T-helper 9 cell (primary cell): Measurements from ENCODE around the gene SLC51A.

ENCODE experiments used
- DNase-seq: peaks from one replicate; pipeline ENCODE4 v3.0.0-alpha.2; 2020

The SLC51A gene

GRCh38 chr3:196217307-196218154 lies 1.2 kb downstream of the SLC51A start:
- DNase-seq: no peak

DNA sequence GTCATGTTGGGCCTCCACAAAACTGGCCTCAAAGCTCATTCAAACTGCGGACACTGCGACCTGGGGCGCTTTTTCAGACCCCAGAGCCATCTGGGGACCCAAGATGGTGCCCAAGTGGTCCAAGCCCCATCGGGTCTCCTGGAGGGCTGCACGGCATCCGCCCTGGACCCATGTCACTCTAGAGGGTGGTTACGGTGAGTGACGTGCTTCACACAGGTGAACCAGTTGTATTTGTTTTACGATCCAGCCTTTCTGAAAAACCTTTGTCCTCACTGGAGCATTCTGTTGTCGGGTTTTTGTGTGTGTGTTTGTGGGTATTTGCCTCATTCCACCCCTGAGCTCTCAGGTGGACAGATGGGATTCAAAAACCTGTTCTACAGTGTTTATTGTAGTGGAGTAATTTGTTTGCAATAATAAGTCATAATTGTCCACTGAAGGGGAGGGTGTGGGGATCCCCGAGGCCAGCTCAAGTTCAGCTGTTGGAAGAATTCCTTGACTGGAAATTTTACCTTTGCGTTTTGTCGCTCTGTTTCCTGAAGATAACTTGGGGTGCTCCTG lies 1.9 kb downstream of the SLC51A start:
- no peak for DNase-seq

DNA sequence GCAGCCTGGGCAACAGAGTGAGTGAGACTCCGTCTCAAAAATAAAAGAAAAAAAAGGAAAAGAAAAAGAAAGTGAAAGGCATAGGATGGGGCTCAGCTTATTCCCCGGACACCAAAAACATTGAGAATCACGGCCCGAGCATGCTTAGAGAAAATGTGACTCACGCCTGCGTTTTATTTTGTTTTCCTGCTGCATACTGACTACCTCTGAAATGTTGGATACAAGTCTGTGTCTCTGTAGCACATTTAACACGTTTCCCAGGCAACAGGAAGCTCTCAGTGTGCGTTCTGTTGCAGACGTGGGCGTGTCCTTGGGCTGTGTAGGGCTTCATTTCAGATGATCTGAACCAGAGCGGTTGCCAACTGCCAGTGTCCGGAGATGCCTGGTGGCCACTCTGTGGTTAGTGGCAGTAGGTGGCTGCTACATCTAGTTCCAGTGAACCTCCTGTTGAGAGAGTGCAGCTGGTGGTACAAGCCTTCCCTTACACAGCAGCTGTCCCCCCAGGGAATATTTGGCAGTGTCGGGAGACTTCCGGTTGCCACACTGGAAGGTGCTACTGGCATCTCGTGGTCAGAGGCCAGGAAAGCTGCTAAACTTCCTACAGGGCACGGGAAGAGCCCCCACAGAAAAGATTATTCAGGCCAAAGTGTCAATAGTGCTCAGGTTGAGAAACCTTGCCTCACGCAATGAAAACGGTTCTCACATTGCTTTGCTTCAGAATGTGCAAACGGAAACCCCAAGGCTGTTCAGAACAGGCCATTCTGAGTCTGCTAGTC lies 3.0 kb downstream of the SLC51A start:
- peak; percentile 43 for DNase-seq

DNA sequence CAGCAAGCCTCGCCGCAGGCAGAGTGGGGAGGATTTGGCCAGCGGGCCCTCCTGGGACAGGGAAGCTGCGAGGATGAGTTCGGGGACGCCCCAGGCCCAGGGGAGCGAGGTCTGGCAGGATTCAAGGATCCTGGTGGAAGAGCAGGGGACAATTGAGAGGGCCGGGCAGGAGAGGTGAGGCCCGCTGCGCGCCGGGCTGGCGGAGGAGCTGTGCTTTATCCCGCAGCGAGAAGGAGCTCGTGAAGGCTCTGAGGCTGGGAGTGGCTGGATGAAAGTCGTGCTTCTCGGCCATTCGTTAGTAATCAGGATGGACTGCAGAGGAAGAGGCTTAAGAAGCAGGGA lies 3.6 kb downstream of the SLC51A start:
- no peak for DNase-seq

GRCh38 chr3:196220587-196220986 lies 4.3 kb downstream of the SLC51A start:
- DNase-seq: no peak

DNA sequence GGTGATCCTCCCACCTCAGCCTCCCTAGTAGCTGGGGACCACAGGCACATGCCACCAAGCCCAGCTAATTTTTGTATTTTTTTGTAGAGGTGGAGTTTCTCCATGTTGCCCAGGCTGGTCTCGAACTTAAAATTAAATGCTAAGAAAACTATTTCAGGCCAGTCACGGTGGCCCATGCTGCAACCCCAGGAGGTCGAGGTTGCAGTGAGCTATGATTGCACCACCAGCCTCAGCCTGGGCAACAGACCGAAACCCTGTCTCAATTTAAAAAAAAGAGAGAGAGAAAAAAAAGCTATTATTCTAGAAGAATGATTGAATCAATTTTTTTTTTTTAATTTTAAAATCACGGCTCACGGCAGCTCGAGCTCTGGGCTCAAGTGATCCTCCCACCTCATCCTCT lies 4.7 kb downstream of the SLC51A start:
- DNase-seq: no peak

- no peak for DNase-seq
Measured at GRCh38 chr3:196222876-196223595, 6.7 kb downstream of the SLC51A start.

DNA sequence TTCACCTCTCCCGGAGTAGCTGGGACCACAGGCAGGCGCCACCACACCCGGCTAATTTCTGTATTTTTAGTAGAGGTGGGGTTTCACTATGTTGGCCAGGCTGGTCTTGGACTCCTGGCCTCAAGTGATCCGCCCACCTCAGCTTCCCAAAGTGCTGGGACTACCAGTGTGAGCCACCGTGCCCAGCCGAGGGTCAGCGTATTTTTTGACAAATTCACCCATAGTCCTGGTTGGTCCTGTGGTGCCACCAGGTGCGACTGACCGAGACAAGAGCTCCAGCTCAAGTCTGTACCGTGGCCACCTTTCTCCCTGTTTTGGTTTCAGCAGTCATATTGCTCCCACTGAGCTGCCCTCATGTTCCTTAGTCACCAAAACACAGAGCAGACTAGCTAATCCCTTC lies 8.8 kb downstream of the SLC51A start:
- DNase-seq: no peak

- DNase-seq: no peak
Measured at GRCh38 chr3:196225763-196226364, 9.5 kb downstream of the SLC51A start.

DNA sequence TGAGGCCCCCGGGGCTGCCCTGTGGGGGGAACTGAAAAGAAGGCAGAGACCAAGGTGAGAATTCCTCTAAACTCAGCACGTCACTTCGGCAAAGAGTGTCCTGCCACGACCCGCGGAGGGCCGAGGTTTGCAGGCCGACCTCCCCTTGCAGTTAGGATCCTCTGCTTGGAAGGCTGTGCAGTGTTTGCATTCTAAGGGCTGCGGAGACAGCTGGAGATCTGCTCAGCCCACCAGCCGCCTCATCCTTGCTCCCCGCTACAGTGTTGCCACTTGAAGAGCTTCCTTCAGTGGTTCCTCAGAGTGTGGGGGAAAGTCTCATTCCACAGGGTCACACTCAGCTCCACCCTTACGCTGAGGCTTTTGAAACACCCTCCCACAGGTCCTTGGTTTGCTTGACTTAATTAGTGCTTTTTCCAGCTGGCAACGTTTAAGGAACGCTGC lies 10.8 kb downstream of the SLC51A start:
- no peak for DNase-seq

DNA sequence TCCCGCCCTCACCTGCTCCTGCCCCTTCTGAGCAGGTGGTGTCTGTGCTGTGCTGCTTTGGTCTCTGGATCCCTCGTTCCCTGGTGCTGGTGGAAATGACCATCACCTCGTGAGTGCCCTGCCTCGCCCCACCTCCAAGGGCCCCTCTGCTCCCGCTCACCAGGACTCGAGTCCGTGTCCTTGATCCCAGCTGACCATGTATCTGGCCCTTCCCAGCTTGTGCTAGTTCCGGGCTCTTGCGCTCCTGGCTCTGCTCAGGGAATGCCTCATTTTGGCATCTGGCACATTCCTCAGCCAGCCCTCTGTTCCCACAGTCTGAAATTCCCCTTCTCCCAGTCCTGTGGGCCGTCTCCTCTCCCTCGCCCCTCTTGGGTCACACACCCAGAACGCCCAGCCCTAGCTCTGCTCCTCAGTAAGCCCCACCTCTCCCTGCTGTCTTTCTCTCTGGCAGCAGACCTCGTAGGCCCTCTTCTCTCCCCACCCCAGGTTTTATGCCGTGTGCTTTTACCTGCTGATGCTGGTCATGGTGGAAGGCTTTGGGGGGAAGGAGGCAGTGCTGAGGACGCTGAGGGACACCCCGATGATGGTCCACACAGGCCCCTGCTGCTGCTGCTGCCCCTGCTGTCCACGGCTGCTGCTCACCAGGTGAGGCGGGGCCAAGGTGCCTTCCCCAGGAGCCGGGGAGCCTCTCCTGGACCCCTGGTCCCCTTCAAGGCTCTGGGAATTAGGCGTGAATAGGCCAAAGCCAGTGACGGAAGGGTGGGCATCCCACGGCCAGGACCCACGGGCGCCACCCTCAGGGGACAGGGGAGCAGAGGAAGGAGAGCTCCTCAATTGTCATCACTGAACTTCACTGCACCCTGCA lies 11.5 kb downstream of the SLC51A start:
- no peak for DNase-seq

DNA sequence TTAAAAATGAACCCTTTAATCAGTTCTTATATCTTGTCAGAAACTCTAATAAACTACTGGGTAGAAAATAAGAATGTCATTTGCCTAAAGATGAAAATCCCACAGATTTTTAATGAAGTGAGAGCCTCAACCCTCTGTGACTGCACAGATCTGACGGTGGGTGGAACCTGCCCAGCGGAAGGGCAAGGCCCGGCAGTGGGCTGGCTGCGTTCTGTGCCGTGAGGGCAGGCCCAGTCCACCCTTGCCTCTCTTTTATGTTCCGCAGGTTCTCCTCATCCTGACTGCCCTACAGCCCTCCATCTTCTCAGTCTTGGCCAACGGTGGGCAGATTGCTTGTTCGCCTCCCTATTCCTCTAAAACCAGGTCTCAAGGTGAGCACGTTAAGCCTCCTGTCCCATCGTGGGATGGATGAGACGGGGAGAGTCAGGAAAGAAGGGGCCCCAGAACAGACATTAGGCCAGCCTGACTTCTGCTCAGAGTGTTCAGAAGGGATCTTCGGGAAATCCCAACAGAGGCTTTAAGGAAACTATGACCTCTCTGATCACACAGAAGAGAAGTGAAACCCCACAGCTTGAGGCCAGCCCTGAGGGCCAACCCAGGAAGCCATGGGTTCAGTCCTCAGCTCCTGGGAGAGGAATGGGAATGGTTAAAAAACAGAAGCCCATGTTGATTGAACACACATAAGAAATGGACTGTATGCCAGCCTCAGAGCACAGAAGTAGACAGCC lies 16.0 kb downstream of the SLC51A start:
- DNase-seq: no peak

GRCh38 chr3:196232882-196233251 lies 16.5 kb downstream of the SLC51A start:
- no peak for DNase-seq

DNA sequence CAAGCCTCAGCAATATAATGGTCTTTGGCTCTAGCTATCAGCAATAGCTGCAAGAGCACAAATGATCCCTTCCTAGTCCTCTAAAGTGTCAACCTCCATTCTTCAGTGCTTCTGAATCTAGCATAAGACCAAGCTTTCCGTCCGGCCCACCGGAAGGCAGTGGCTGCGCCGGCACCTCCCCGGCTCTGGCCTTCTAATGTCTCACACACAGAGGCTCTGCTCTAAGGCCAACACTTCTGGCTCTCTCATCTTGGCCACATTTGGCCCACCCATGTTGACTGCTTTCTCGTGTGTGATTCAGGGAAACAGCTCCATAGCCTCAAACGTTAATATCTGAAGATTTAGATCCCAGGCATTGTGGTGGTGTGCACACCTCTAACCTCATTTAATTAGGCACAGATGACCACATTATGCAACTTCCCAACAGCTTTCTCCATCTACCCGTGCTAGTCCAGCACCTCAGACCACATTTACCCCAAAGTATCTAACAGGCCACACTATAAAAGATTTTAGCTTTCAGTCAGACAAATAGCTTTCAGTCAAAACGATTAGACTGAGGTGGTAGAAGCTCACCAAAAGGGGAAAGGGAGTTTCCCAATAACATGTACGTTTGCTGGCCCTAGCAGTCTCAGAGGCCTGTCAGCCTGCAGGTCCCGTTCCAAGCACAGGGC lies 19.3 kb downstream of the SLC51A start:
- DNase-seq: no peak

- no peak for DNase-seq
Measured at GRCh38 chr3:196236223-196236622, 19.9 kb downstream of the SLC51A start.

DNA sequence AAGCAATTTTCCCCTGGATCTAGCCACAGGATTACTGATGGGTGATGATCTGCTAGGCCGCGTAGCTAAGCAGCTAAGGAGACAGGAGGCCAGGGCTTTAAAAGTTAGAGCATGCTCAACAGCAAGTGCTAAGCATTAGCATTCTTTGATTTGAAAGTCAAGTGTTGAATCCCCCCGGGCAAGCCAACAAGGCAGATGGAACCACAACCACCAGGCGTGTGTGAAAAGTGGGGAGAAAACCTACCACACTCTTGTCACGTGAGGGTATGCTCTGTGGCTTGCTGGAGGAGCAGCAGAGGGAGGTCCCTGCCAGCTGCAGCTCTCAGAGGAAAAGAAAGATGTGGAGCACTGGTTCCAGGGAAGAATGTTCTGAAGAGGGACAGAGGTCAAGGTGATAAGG lies 20.9 kb downstream of the SLC51A start:
- DNase-seq: no peak

- no peak for DNase-seq
Measured at GRCh38 chr3:196238612-196239560, 22.6 kb downstream of the SLC51A start.

GRCh38 chr3:196240424-196240823 lies 24.1 kb downstream of the SLC51A start:
- no peak for DNase-seq

DNA sequence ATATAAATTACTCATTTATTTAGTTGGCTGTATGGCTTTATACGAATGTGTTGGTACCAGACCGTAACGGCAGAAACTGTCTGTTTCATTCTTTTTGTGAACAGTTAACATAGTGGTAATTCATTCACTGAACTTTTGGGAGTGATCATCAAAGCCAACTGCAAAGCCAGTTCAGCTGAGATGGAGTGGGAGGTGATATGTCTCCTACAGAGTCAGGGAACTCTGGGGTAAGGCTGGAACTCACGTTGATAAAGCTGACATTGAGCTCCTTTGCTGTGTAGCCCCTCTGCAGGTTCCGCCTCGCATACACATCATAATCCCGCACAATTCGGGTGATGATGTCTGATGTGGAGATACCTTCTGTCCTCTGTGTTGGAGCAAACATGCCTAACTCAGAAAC lies 25.4 kb downstream of the SLC51A start:
- no peak for DNase-seq
